ENCODE measurements around the gene SLC25A28.

- TF ChIP-seq CTCF (IDR thresholded peaks at IDR 0.05 in 4 of 5, conservative IDR thresholded peaks at IDR 0.05 in 1 of 5), result no peak
- TF ChIP-seq POLR2A (IDR thresholded peaks at IDR 0.05), result no peak
Measured at GRCh38 chr10:99562631-99563030, 57.6 kb downstream of the SLC25A28 start.

Measured in gastrocnemius medialis (tissue), 4 donors.